Measurements from ENCODE around the gene SENP8. TPM values are rescaled to one million over a fixed set of nuclear protein-coding genes. Genes with fewer than 3 reads are reported as not detected.

The SENP8 gene
- total and polyA plus RNA-seq, 7 donors = 1.5 to 5.0 (median 3.3) TPM

DNA sequence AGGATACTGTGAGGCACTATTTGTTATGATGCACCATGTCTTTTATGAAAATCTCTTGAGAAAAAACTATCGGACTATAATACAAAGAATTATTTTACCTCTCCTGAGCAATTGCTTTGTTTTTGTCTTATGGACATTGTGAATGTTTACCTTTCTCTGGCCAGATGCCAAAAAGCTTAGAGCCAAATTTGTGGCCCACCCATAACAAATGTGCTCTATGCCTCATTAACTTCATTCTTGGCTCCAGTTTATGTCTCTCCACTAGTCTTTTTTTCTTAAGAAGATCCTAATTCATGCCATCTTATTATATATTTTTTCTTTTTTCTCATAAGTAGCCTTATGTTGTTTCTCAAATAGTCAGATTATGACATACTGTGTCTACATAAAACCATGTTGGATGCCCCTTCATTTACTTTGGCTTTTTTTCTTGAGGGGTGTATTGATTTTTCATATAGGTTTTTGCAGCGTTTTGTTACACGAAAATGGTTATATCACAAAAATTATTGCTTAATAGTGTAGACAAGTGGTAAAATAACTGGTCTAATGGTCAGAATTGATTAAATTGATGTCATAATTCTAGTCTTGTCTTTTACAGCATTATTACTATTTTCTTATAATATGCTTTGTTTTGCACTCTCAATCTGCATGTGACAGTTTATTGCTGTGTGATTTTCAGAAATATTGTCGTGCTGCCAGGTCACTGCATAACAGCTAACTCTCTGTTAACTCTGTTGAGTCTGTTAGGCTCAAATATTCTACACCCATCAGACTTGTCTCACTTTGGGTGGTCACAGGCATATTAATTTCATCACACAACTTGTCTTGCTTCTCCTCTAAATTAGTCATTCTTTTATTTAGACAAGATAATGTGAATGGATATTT, 18.2 kb downstream of the SENP8 start:
- 70 to 75% (median 73%) methylated on average over 4 of the region's 4 CpGs for WGBS, 3 donors
- Histone ChIP-seq H3K9me3 (no peaks in the 10 kb centered on the region), H3K4me1 (peaks cover 12% of the 10 kb centered on the region), H3K36me3 (ENCODE audit: insufficient read depth in 1 of 2, low read depth in 1 of 2) (no peaks in the 10 kb centered on the region), H3K27me3 (ENCODE audit: insufficient read depth in 3 of 3, low read length in 2 of 3) (no peaks in the 10 kb centered on the region), H3K27ac (no peak overlapping the region), H3K4me3 (no peak overlapping the region)
- intact Hi-C loops (cut with DNase I) = no loop called here
- TF ChIP-seq, protein P1, sequence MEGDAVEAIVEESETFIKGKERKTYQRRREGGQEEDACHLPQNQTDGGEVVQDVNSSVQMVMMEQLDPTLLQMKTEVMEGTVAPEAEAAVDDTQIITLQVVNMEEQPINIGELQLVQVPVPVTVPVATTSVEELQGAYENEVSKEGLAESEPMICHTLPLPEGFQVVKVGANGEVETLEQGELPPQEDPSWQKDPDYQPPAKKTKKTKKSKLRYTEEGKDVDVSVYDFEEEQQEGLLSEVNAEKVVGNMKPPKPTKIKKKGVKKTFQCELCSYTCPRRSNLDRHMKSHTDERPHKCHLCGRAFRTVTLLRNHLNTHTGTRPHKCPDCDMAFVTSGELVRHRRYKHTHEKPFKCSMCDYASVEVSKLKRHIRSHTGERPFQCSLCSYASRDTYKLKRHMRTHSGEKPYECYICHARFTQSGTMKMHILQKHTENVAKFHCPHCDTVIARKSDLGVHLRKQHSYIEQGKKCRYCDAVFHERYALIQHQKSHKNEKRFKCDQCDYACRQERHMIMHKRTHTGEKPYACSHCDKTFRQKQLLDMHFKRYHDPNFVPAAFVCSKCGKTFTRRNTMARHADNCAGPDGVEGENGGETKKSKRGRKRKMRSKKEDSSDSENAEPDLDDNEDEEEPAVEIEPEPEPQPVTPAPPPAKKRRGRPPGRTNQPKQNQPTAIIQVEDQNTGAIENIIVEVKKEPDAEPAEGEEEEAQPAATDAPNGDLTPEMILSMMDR (IDR thresholded peaks at IDR 0.05) = no peak
- ATAC-seq (no peak), DNase-seq (no peak)

DNA sequence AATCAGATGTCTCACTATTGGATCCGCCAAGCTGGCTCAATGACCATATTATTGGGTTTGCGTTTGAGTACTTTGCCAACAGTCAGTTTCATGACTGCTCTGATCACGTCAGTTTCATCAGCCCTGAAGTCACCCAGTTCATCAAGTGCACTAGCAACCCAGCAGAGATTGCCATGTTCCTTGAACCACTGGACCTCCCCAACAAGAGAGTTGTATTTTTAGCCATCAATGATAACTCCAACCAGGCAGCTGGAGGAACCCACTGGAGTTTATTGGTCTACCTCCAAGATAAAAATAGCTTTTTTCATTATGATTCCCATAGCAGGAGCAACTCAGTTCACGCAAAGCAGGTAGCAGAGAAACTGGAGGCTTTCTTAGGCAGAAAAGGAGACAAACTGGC, 21.5 kb downstream of the SENP8 start:
- peak in 3 of 4 donors; percentile 62 to 71 (median 67) for ATAC-seq
- Histone ChIP-seq H3K27me3 (ENCODE audit: insufficient read depth in 3 of 3, low read length in 2 of 3) (no peaks in the 10 kb centered on the region), H3K4me1 (peaks cover 20% of the 10 kb centered on the region), H3K4me3 (no peak overlapping the region), H3K9me3 (no peaks in the 10 kb centered on the region), H3K27ac (no peak overlapping the region), H3K36me3 (ENCODE audit: insufficient read depth in 1 of 2, low read depth in 1 of 2) (no peaks in the 10 kb centered on the region)
- TF ChIP-seq, protein P1 (IDR thresholded peaks at IDR 0.05) = no peak
- no peak for DNase-seq
- intact Hi-C loops (cut with DNase I) = no loop called here
- WGBS, 3 donors = 65 to 71% (median 69%) methylated on average over 4 of the region's 4 CpGs

- WGBS, 3 donors = 60 to 74% (median 64%) methylated on average over 3 of the region's 3 CpGs
- peak overlapping the region; percentile 60 for H3K27ac ChIP-seq
- DNase-seq (no peak), ATAC-seq (peak in 1 of 4 donors; percentile 19)
- no peaks in the 10 kb centered on the region for H3K27me3 ChIP-seq (ENCODE audit: insufficient read depth in 3 of 3, low read length in 2 of 3)
- no peaks in the 10 kb centered on the region for H3K9me3 ChIP-seq
- H3K4me1 ChIP-seq = peaks cover 20% of the 10 kb centered on the region
- no peak overlapping the region for H3K4me3 ChIP-seq
- TF ChIP-seq, protein P1 (IDR thresholded peaks at IDR 0.05) = no peak
- intact Hi-C loops (cut with DNase I) = no loop called here
- H3K36me3 ChIP-seq (ENCODE audit: insufficient read depth in 1 of 2, low read depth in 1 of 2) = no peaks in the 10 kb centered on the region
Measured at GRCh38 chr15:72140088-72140487, 21.9 kb downstream of the SENP8 start.

GRCh38 chr15:72141171-72142084, 23.2 kb downstream of the SENP8 start:
- Histone ChIP-seq H3K27me3 (ENCODE audit: insufficient read depth in 3 of 3, low read length in 2 of 3) (no peaks in the 10 kb centered on the region), H3K36me3 (ENCODE audit: insufficient read depth in 1 of 2, low read depth in 1 of 2) (no peaks in the 10 kb centered on the region), H3K27ac (peak overlapping the region; percentile 60), H3K4me3 (no peak overlapping the region), H3K4me1 (peaks cover 20% of the 10 kb centered on the region), H3K9me3 (no peaks in the 10 kb centered on the region)
- 45 to 51% (median 46%) methylated on average over 4 of the region's 4 CpGs for WGBS, 3 donors
- TF ChIP-seq, protein P1 (IDR thresholded peaks at IDR 0.05) = no peak
- DNase-seq = no peak
- peak; percentile 65 to 76 (median 72) for ATAC-seq
- intact Hi-C loops (cut with DNase I) = no loop called here

Measured in psoas muscle (tissue), 8 donors.